Measurements from ENCODE around the gene TDRD9. TPM values are rescaled to one million over a fixed set of nuclear protein-coding genes. Genes with fewer than 3 reads are reported as not detected.

Gene TDRD9
- total RNA-seq, 1 donor from 2014 or later, result 0.53 TPM

GRCh38 chr14:104075530-104076151 is 147.4 kb downstream of the TDRD9 start:
- peak; percentile 10 for DNase-seq (ENCODE audit: low read depth)
- Histone ChIP-seq H3K4me3 (ENCODE audit: low read depth, low read length) (no peak overlapping the region), H3K36me3 (ENCODE audit: control insufficient read depth, insufficient read depth, low read length) (no peaks in the 10 kb centered on the region), H3K27me3 (ENCODE audit: control insufficient read depth, insufficient read depth, low read length) (no peaks in the 10 kb centered on the region)
- no peak for FAIRE-seq
- peak; percentile 46 for TF ChIP-seq CTCF (IDR thresholded peaks at IDR 0.05; ENCODE audit: insufficient read depth, low read length, severe bottlenecking)

GRCh38 chr14:104076743-104077142 is 148.5 kb downstream of the TDRD9 start:
- FAIRE-seq, result no peak
- no peak for DNase-seq (ENCODE audit: low read depth)
- H3K4me3 ChIP-seq (ENCODE audit: low read depth, low read length), result no peak overlapping the region
- no peak for TF ChIP-seq CTCF (IDR thresholded peaks at IDR 0.05; ENCODE audit: insufficient read depth, low read length, severe bottlenecking)
- no peaks in the 10 kb centered on the region for H3K27me3 ChIP-seq (ENCODE audit: control insufficient read depth, insufficient read depth, low read length)
- no peaks in the 10 kb centered on the region for H3K36me3 ChIP-seq (ENCODE audit: control insufficient read depth, insufficient read depth, low read length)

GRCh38 chr14:104078031-104078455 is 149.8 kb downstream of the TDRD9 start:
- TF ChIP-seq CTCF (IDR thresholded peaks at IDR 0.05; ENCODE audit: insufficient read depth, low read length, severe bottlenecking), result peak; percentile 100
- FAIRE-seq (peak; percentile 94), DNase-seq (ENCODE audit: low read depth) (peak; percentile 80)
- peaks cover 2% of the 10 kb centered on the region for H3K27me3 ChIP-seq (ENCODE audit: control insufficient read depth, insufficient read depth, low read length)
- no peak overlapping the region for H3K4me3 ChIP-seq (ENCODE audit: low read depth, low read length)
- H3K36me3 ChIP-seq (ENCODE audit: control insufficient read depth, insufficient read depth, low read length), result no peaks in the 10 kb centered on the region

- TF ChIP-seq CTCF (IDR thresholded peaks at IDR 0.05; ENCODE audit: insufficient read depth, low read length, severe bottlenecking), result no peak
- peaks cover 2% of the 10 kb centered on the region for H3K27me3 ChIP-seq (ENCODE audit: control insufficient read depth, insufficient read depth, low read length)
- no peaks in the 10 kb centered on the region for H3K36me3 ChIP-seq (ENCODE audit: control insufficient read depth, insufficient read depth, low read length)
- FAIRE-seq, result no peak
- no peak for DNase-seq (ENCODE audit: low read depth)
- no peak overlapping the region for H3K4me3 ChIP-seq (ENCODE audit: low read depth, low read length)
Observed at GRCh38 chr14:104080376-104081260, 152.4 kb downstream of the TDRD9 start.

GRCh38 chr14:104081261-104081835 is 153.1 kb downstream of the TDRD9 start:
- DNase-seq (ENCODE audit: low read depth) (no peak), FAIRE-seq (no peak)
- Histone ChIP-seq H3K4me3 (ENCODE audit: low read depth, low read length) (no peak overlapping the region), H3K36me3 (ENCODE audit: control insufficient read depth, insufficient read depth, low read length) (no peaks in the 10 kb centered on the region), H3K27me3 (ENCODE audit: control insufficient read depth, insufficient read depth, low read length) (peaks cover 2% of the 10 kb centered on the region)
- no peak for TF ChIP-seq CTCF (IDR thresholded peaks at IDR 0.05; ENCODE audit: insufficient read depth, low read length, severe bottlenecking)
